ENCODE measurements around the gene ANKRD11. TPM values are rescaled to one million over a fixed set of nuclear protein-coding genes. Genes with fewer than 3 reads are reported as not detected.
"Not testable (repeated sequence)": the region's sequence is repeated elsewhere in the genome, so short reads cannot be mapped to it uniquely, and the experiment has no call there.

Gene ANKRD11
- total RNA-seq, 1 donor from 2014 or later: 209 TPM

DNA sequence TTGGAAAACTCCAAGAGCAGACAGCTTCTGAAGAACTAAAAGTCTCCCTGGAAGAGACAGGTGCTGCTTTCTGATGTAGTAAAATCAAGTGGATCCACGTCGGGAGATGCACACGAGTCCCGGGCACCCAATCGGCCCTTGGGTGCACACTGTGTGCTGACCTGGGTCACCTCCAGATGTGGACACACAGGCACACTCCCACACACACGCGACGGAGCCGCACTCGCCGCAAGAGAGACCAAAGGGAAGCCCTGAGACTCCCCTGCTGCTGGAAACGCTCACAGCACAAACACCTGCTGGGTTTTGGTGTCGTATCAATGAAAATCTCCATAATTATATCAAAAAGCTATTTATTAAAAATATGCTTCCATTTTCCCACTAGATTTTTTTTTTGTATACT, 94.2 kb downstream of the ANKRD11 start:
- no peaks in the 10 kb centered on the region for H3K9me3 Mint-ChIP-seq (ENCODE audit: unreplicated experiment)
- no peak overlapping the region for H3K27ac Mint-ChIP-seq (ENCODE audit: unreplicated experiment)
- no peaks in the 10 kb centered on the region for H3K27me3 Mint-ChIP-seq (ENCODE audit: unreplicated experiment)
- H3K4me1 Mint-ChIP-seq (ENCODE audit: unreplicated experiment): peaks cover 48% of the 10 kb centered on the region
- TF ChIP-seq, protein P1, sequence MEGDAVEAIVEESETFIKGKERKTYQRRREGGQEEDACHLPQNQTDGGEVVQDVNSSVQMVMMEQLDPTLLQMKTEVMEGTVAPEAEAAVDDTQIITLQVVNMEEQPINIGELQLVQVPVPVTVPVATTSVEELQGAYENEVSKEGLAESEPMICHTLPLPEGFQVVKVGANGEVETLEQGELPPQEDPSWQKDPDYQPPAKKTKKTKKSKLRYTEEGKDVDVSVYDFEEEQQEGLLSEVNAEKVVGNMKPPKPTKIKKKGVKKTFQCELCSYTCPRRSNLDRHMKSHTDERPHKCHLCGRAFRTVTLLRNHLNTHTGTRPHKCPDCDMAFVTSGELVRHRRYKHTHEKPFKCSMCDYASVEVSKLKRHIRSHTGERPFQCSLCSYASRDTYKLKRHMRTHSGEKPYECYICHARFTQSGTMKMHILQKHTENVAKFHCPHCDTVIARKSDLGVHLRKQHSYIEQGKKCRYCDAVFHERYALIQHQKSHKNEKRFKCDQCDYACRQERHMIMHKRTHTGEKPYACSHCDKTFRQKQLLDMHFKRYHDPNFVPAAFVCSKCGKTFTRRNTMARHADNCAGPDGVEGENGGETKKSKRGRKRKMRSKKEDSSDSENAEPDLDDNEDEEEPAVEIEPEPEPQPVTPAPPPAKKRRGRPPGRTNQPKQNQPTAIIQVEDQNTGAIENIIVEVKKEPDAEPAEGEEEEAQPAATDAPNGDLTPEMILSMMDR (IDR thresholded peaks at IDR 0.05): no peak
- DNase-seq (ENCODE audit: extremely low spot score, unreplicated experiment): no peak
- no peak overlapping the region for H3K4me3 Mint-ChIP-seq (ENCODE audit: unreplicated experiment)
- H3K36me3 Mint-ChIP-seq (ENCODE audit: unreplicated experiment): peaks cover 2% of the 10 kb centered on the region

GRCh38 chr16:89395150-89396142, 94.9 kb downstream of the ANKRD11 start:
- no peak overlapping the region for H3K4me3 Mint-ChIP-seq (ENCODE audit: unreplicated experiment)
- peak overlapping the region; percentile 68 for H3K27ac Mint-ChIP-seq (ENCODE audit: unreplicated experiment)
- no peaks in the 10 kb centered on the region for H3K27me3 Mint-ChIP-seq (ENCODE audit: unreplicated experiment)
- H3K9me3 Mint-ChIP-seq (ENCODE audit: unreplicated experiment): no peaks in the 10 kb centered on the region
- TF ChIP-seq, protein P1 (IDR thresholded peaks at IDR 0.05): no peak
- peaks cover 2% of the 10 kb centered on the region for H3K36me3 Mint-ChIP-seq (ENCODE audit: unreplicated experiment)
- DNase-seq (ENCODE audit: extremely low spot score, unreplicated experiment): no peak
- H3K4me1 Mint-ChIP-seq (ENCODE audit: unreplicated experiment): peaks cover 43% of the 10 kb centered on the region

DNA sequence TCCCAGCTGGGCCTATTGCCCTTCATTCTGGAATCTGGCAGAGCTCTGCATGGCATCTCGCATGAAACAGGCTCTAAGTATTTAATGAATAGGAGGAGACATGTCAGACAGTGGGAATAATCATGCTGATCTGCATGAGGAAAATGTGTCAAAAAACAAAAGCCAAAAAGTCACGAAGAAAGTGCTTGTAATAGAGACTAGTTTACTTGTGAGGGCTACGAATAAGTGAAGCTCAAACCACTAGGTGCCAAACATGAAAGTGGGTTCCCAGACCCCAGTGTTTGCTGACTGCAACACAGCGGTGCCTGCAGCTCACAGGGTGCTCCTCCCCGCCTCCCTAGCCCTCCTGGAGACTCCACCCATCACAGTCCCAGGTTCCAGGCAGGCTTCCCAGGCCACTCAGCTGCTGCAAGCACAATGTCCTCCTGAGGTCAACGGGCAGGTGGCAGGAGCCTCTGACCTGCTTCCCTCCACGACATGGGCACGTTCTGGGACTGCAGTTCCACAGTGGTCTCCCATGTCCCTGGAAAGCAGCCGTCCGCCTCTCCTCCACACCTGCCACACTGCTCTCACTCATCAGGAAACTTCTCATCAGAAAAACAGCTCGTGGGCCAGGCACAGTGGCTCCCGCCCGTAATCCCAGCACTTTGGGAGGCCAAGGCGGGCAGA, 96.5 kb downstream of the ANKRD11 start:
- peaks cover 2% of the 10 kb centered on the region for H3K36me3 Mint-ChIP-seq (ENCODE audit: unreplicated experiment)
- H3K4me1 Mint-ChIP-seq (ENCODE audit: unreplicated experiment): peaks cover 41% of the 10 kb centered on the region
- TF ChIP-seq, protein P1 (IDR thresholded peaks at IDR 0.05): no peak
- no peak overlapping the region for H3K27ac Mint-ChIP-seq (ENCODE audit: unreplicated experiment)
- no peaks in the 10 kb centered on the region for H3K9me3 Mint-ChIP-seq (ENCODE audit: unreplicated experiment)
- H3K4me3 Mint-ChIP-seq (ENCODE audit: unreplicated experiment): no peak overlapping the region
- DNase-seq (ENCODE audit: extremely low spot score, unreplicated experiment): no peak
- no peaks in the 10 kb centered on the region for H3K27me3 Mint-ChIP-seq (ENCODE audit: unreplicated experiment)

GRCh38 chr16:89392881-89393737, 97.3 kb downstream of the ANKRD11 start:
- no peak for DNase-seq (ENCODE audit: extremely low spot score, unreplicated experiment)
- H3K27ac Mint-ChIP-seq (ENCODE audit: unreplicated experiment): no peak overlapping the region
- TF ChIP-seq, protein P1 (IDR thresholded peaks at IDR 0.05): no peak
- no peak overlapping the region for H3K4me3 Mint-ChIP-seq (ENCODE audit: unreplicated experiment)
- no peaks in the 10 kb centered on the region for H3K27me3 Mint-ChIP-seq (ENCODE audit: unreplicated experiment)
- H3K36me3 Mint-ChIP-seq (ENCODE audit: unreplicated experiment): peaks cover 1% of the 10 kb centered on the region
- peaks cover 37% of the 10 kb centered on the region for H3K4me1 Mint-ChIP-seq (ENCODE audit: unreplicated experiment)
- no peaks in the 10 kb centered on the region for H3K9me3 Mint-ChIP-seq (ENCODE audit: unreplicated experiment)

- not testable (repeated sequence) for H3K27ac Mint-ChIP-seq (ENCODE audit: unreplicated experiment); H3K4me3 Mint-ChIP-seq (ENCODE audit: unreplicated experiment); H3K36me3 Mint-ChIP-seq (ENCODE audit: unreplicated experiment); H3K9me3 Mint-ChIP-seq (ENCODE audit: unreplicated experiment); DNase-seq (ENCODE audit: extremely low spot score, unreplicated experiment); H3K27me3 Mint-ChIP-seq (ENCODE audit: unreplicated experiment)
- H3K4me1 Mint-ChIP-seq (ENCODE audit: unreplicated experiment): peaks cover 43% of the 10 kb centered on the region
Observed at GRCh38 chr16:89390224-89390583, 100.2 kb downstream of the ANKRD11 start.

DNA sequence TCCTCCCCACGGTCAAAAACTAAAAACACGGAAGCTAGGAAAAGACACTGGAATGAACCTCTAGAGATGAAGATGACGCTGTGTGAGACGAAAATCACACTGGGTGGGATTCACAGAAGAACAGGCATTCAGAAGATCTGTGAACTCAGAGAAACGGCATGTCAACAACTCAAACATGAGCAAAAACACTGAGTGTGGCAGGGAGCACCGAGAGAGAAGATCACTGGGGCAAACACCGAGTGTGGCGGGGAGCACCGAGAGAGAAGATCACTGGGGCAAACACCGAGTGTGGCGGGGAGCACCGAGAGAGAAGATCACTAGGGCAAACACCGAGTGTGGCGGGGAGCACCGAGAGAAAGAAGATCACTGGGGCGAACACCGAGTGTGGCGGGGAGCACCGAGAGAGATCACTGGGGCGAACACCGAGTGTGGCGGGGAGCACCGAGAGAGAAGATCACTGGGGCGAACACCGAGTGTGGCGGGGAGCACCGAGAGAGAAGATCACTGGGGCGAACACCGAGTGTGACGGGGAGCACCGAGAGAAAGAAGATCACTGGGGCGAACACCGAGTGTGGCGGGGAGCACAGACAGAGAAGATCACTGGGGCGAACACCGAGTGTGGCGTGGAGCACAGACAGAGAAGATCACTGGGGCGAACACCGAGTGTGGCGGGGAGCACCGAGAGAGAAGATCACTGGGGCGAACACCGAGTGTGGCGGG, 100.7 kb downstream of the ANKRD11 start:
- not testable (repeated sequence) for H3K27ac Mint-ChIP-seq (ENCODE audit: unreplicated experiment); H3K9me3 Mint-ChIP-seq (ENCODE audit: unreplicated experiment); H3K4me3 Mint-ChIP-seq (ENCODE audit: unreplicated experiment); DNase-seq (ENCODE audit: extremely low spot score, unreplicated experiment); H3K36me3 Mint-ChIP-seq (ENCODE audit: unreplicated experiment); H3K27me3 Mint-ChIP-seq (ENCODE audit: unreplicated experiment)
- peaks cover 40% of the 10 kb centered on the region for H3K4me1 Mint-ChIP-seq (ENCODE audit: unreplicated experiment)

Data from osteocyte (in vitro differentiated cells).